NCI-H226 (cell line): ENCODE measurements around the gene PLTP.
"Not testable (repeated sequence)": the region's sequence is repeated elsewhere in the genome, so short reads cannot be mapped to it uniquely, and the experiment has no call there.

ENCODE experiments used
- DNase-seq: peaks from one replicate; pipeline ENCODE4 v3.0.0-alpha.2; 2015

Gene PLTP

DNA sequence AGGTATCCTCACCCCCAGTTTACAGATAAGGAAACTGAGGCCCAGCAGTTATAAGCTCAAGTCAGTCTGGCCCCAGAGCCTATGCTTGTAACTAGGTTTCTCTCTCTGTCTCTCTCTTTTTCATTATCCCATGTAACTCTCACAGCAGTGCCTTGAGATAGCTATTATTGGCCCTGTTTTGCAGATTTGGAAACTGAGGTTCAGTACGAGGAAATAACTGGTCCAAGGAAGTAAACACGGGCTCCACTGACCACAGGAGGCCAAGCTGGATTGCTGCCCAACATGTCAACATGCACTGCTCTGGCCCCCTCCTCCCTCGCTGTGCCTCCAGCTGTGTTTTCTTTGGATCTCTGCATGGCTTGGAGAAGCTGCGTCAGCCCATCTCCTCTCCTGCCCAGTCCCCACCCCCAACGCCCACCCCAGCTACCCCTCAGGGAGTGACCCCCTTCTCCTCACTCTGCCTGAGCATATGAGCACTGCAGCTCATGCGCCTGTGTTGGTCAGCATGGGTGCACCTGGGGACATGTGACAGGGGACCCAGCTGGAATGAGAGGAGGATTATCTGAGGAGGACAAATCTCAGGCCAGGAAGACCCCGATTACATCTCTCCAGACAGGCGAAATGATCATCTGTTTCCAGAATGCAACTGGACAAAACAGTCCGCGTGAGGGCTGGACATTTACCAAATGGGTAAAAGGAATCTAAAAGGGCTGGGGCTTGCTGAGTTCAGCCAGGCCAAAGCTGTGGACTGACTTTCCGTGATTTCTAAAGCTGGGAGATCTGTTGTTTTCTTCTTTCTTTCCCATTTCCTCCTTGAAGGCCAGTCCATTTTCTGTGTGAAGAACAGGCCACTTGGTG lies 7.8 kb upstream of the PLTP start:
- no peak for DNase-seq

DNA sequence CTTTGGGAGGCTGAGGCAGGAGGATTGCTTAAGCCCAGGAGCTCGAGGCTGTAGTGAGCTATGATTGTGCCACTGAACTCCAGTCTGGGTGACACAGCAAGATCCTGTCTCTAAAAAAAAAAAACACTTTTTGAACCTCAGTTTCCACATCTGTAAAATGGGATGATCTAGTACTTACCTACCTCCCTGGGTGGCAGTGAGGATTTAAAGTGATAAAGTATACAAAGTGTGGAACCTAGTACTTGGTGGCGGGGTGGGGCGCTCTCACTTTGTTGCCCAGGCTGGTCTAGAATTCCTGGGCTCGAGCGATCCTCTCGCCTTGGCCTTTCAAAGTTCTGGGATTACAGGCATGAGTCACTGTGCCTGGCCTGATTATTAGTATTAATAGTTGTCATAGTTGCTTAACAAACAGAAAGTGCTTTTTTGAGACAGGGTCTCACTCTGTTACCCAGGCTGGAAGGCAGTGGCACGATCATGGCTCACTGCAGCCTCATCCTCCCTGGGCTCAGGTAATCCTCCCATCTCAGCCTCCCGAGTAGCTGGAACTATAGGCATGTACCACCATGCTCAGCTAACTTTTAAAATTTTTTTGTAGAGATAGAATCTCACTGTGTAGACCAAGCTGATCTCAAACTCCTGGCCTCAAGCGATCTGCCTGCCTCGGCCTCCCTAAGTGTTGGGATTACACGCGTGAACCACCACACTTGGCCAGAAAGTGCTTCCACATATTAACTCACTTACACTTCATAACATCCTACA lies 7.0 kb upstream of the PLTP start:
- DNase-seq: no peak

DNA sequence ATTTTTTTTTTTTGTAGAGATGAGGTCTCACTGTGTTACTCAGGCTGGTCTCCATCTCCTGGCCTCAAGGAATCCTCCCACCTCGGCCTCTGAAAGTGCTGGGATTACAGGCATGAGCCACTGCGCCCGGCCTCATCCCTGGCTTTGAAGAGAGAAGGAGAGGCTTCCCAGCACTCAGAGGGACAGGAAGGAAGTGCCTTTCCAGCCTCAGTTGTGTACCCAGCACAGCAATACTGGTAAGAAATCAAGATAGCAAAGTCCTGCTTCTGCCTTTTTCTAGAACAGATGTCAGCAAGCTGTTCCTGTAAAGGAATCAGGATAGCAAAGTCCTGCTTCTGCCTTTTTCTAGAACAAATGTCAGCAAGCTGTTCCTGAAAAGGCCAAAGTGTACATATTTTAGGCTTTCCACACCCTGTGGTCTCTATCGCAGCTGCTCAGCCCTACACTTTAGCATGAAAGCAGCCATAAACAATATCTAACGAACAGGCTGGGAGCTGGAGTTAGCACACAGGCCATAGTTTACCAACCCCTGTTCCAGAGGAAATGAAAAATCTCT lies 6.3 kb upstream of the PLTP start:
- DNase-seq: no peak

DNA sequence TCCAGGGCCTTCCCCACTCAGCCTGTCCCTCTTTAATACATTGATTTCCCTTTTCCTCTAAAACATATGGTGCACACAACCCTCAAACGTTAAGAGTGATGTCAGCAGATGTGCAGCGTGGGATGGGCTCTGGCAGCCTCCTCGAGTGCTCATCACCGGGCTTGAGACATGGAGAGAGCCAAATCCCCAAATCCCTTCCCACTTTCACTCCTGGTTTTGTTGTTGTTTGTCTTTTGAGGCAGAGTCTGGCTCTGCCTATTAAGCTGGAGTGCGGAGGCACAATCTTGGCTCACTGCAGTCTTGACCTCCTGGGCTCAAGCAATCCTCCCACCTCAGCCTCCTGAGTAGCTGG lies 5.8 kb upstream of the PLTP start:
- no peak for DNase-seq

DNA sequence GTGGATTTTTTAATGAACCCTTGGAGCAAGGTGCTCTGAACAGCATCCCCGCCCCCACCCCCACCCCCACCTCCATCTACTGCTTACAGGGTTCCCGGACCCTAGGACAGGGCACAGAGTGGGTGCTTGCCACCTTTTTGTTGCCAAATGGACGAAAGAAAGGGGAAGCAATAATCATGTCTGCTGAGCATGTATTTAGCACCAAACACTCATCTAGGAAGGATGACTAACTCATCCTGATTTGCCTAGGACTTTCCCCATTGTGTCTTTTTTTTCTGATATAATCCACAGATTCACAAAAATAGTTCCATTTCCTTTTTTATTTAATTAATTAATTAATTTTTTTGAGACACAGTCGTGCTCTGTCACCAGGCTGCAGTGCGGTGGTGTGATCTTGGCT lies 1.2 kb upstream of the PLTP start:
- no peak for DNase-seq

DNA sequence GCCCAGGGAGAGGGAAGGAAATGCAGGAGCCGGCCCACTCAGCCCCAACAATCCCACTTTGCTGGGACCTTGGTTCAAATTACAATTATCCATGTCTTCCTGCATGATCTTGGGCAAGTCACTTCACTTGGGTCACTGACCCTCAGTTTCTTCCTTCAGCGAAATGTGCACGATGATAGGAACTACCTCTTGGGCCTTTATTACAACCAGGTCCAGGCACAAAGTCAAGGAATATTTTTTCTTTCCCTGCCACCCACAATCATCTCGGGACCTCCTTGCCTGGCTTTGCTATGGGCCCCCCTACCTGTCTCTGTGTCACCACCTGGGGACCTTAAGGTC lies 358 bp upstream of the PLTP start:
- no peak for DNase-seq

DNA sequence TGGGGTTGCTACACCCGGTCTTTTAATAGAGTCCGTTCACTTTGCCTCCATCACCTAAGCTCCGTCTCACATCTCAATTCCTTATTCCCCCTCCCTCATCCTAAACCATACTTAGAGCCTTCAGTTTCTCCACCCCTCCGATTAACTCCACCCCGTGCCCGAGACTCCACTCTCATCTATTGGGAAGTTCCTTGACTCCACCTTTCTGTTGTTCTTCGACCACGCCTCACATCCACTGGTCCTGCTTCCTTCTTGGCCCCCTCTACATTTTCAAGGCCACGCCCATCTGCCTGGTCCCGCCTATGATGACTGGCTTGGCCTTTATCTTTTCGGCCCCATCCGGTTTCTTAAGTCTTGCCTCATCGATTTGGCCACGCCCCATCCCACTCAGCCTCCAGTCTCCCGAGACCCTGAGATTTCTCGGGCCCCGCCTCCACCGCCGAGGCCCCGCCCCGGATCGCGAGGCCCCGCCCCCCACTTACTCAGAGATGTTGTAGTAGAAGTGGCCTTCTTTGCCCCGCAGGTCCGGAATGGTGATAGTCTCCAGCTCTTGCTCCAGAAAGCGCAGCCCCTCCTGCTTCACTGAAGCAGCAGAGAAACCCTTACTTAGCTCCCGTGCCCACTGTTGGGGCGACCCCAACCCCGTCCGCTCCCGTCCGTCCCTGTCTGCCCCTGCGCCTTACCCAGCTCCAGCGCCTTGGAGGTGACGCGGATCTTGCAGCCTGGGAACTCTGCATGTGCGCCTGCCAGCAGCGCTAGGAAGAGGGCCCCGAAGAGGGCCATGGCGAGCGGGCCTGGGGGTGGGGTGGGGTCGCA lies 1.1 kb downstream of the PLTP start:
- DNase-seq: peak; percentile 97

DNA sequence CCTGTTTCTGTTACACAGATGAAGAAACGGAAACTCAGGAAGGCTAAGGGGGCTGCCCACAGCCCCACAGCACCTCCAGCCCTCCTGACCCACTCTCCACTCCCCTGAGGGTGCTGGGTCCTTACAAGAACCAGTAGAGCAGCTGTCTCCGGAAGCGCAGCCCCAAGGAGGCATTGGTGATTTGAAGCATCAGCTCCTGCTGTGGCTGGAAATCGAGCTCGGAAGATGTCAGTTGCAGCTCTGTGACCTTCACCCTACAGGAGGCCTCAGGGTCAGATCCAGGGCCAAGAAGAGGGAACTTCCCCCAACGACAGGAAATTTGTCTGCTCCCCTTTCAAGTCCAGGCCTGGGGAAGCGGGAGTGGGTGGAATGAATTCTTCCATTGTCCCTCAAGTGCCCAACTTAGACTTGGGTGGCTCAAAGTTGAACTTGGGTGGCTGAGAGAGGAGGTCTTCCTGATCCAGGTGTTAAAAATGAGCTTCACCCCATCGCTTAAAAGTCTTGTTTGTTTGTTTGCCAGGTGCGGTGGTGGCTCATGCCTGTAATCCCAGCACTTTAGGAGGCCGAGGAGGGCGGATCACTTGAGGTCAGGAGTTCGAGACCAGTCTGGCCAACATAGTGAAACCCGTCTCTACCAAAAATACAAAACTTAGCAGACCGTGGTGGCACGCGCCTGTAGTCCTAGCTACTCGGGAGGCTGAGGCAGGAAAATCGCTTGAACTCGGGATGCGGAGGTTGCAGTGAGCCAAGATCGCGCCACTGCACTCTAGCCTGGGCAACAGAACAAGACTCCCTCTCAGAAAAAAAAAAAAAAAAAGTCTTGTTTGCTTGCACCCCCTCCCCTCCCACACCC lies 1.9 kb downstream of the PLTP start:
- DNase-seq: no peak

DNA sequence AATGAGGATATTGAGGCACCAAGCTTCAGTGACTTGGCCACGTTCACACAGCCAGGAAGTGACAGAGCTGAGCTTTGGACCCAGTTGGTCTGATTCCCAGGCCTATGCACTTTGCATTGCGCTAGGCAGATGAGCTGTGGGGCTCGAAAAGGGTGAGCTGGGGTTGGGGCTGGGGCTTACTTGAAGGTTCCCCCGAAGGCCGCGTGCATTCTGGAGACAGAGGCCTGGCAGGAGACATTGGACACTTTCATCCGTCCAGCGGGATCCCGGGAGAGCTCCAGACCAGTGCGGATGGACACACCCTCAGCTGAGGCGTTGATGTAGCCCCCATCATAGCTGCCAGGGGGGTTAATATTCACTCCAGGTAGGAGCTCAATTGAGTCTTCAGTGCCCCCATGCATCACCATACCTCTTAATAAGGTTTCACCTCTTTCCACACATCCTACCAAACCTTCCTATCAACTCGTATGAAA lies 2.6 kb downstream of the PLTP start:
- no peak for DNase-seq

DNA sequence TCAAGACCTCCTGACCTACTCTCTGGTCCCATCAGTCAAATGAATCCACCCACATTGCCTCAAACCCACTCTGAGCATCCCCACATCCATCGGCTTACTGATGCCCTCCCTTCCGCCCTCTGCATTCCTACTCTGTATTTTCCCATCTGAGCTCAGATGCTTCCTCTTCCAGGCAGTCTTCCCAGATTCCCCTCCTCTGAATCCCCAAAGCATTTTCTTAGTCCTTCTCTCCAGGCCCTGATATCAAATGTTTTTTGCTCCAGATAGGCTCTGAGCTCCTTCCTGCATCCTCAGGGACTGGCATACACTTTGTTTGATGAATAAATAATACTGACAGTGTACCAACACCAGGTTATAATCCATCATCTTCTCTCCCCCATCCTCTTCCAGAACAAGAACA lies 3.9 kb downstream of the PLTP start:
- DNase-seq: no peak

DNA sequence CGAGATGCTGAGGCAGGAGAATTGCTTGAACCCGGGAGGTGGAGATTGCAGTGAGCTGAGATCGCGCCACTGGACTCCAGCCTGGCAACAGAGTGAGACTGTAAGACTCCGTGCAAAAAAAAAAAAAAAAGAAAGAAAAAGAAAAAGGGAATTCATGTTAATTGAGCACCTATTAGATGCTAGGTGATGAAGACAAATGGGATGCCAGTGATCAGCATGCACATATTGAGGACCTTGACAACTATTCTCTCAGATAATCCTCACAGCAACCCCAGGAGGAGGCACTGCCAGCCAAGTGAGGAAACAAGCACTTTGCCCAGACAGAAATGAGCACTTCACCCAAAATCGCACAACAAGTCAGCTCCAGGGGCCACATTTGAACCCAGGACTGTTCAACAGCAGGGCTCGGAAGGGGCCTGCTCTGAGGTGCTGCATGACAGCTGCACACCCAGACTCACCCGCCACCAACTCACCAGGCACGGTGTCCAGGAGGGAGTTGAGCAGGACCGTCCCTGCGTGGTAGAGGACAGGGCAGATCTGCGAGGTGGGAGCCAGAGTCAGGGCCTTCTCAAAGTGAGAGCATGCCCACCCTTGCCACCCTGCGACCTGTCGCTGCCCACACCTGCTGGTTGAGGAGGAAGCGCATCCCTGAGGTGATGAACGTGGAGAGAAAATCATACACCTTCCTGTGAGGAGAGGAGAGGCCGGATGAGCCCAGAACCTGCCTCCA lies 4.6 kb downstream of the PLTP start:
- DNase-seq: no peak

DNA sequence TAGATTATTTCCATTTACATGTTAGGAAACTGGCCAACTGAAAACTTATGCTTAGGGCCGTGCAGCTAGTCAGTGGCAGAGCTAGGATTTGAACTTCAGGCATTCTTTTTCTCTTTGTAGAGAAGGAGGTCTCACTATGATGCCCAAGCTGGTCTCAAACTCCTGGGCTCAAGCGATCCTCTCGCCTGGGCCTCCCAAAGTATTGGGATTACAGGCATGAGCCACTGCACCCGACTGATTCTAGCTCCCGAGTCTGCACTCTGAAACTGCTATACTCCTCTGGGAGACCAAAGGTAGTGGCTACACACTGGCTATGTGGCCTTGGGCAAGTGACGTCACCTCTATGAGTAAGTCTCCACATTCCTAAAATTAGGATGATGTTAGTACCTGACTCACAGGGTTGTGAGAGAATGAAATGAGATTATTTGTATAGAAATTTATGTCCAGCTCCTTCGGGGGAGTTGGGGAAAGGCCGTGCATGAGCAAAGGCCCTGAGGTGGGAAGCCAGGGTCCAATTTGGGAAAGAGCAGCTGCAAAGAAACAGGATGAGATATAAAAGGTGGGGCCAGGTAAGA lies 6.4 kb downstream of the PLTP start:
- DNase-seq: peak; percentile 77

DNA sequence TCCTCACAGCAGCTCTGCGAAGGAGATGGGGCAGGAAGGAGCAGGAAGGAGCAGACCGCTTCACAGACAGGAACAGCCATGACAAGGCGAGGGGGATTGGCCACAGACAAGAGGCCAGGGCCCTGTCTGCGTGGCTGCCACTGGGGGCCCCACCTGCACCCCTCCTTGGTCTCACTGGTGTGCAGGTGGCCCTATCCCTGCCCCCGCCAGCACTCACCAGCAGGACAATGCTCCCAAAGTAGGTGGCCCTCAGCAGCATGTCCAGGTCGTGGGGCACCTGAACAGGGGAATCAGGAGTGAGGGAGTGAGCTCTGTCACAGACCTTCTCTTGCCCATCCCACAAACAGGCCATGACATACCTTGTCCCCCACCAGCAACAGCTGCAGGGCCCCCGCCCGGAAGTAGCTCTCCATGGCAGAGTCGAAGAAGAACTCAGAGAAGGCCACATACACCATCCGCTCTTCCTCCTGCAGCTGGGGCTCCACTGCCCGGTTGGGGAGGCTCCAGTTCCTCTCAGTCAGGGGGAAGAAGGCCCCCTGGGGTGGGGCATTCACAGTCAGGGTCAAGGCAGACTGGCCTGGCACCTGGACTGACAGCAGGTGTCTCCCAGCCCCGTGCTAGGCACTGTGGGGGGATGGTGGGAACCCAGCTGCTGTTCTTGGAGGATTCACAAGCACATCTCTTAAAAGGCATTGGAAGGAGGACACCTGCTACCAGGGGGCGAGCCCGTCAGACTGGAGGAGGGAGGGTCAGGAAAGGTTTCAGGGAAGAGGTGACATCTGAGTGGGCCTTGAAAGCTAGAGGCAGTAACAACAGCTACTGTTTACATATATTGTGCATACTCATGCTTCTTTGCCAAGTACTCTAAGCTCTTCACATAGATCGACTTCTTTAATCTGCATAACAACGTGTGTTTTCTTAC lies 7.1 kb downstream of the PLTP start:
- DNase-seq: no peak

DNA sequence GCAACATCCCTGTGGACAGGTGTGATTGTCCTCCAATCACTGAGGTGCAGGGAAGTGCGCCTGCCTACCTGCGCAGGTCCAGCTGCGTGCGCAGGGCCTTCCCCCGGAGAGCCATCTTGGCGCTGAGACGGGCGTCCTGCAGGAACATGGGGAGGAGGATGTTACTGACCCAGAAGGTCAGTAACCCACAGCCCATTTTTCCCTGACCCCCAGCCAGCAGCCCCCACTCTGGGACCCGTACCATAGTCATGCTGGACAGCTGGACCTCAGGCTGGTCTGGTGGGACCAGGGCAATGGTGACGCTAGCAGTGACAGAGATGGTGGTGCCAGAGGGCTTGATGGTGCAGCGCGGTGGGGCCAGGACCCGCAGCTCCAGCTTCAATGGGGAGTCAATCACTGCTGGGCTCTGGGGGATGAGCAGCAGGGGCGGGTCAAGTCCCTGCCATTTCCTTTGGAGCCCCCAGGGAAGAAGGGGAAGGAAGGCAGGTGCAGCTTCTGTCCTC lies 9.7 kb downstream of the PLTP start:
- no peak for DNase-seq

DNA sequence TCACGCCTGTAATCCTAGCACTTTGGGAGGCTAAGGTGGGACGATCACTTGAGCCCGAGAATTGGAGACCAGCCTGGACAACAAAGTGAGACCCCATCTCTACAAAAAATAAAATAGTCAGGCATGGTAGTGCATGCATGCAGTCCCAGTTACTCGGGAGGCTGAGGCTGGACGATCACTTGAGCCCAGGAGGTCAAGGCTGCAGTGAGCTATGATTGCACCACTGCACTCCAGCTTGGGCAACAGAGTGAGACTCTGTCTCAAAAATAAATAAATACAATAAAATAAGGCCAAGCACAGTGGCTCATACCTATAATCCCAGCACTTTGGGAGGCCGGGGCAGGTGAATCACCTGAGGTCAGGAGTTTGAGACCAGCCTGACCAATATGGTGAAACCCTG lies 10.6 kb downstream of the PLTP start:
- not testable (repeated sequence) for DNase-seq

DNA sequence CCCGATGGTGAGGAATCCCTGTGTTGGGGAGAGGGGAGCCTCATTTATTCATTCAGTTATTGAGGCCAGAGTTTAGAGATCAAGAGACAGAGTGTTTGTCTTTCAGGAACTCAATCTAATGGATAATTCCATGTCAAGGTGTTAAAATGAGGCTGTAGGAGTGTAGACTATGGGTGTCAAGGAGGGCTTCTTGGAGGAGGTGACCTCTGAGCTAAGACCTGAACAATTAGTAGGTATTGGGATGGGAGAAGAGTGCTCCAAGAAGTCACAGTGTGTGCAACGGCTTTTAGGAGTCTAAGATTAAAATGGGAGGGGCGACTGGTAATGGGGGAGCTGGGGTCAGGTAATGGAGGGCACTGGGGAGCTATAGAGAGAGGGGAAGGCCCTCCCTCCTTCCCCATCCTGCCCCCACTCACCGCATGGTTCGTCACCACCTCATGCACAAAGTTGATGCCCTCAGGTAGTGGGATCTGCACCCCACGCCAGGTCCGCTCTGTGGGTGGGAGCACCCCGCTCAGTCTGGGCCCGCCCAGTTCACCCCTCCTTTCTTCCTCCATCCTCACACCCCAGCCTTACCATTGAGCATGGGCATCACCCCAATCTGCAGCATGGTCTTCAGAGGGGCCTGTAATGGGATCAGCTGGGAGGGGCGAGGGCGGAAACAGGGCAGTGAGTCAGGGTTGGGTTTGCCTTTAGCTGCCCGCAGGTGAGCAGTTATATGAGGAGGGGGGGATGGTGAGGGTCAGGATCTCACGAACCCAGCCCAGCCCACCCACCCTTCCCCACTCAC lies 12.7 kb downstream of the PLTP start:
- DNase-seq: no peak

DNA sequence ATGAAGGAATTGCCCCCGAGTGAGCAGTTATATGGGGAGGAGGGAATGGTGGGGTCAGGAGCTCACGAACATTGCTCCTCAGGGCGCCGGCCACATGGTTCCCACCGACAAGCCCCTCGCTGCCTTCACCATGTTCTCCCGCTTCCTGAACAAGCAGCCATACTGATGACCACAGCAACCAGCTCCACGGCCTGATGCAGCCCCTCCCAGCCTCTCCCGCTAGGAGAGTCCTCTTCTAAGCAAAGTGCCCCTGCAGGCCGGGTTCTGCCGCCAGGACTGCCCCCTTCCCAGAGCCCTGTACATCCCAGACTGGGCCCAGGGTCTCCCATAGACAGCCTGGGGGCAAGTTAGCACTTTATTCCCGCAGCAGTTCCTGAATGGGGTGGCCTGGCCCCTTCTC lies 13.7 kb downstream of the PLTP start:
- no peak for DNase-seq

DNA sequence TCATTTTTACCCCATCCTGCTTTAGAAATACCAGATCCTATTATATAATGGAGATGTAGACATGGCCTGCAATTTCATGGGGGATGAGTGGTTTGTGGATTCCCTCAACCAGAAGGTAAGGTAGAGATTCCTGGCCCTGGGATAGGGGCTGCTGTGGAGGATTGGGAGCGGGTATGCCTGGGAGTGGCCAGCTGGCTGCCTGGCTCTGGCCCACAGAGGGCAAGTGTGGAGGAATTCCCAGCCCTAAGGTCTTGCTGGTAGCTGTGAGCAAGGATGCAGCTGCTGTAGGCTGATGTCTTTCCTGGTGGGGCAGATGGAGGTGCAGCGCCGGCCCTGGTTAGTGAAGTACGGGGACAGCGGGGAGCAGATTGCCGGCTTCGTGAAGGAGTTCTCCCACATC lies 14.3 kb downstream of the PLTP start:
- DNase-seq: no peak

DNA sequence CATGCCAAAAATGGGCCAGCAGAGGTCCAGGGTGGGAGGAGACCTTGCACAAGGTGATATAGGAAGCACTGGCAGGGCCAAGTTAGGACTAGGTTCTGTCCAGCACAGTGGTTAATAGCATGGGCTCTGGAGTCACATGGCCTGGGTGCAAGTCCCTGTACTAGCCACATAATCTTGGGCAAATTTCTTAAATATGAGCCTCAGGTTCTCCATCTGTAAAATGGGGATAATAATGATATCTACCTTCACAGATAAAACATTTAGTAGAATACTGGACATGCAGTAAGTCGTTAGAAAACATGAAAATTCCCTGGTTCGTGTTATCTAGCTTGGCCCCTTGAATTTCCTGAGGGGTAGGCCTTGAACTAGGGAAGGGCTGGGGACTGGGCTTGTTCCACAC lies 14.7 kb downstream of the PLTP start:
- DNase-seq: no peak
